WTC11 (cell line): ENCODE results near the gene PIK3C2G. TPM values are rescaled to one million over a fixed set of nuclear protein-coding genes. Genes with fewer than 3 reads are reported as not detected.
A peak's percentile ranks its signal among the peaks of the same experiment; 100 is the strongest.

Experiments used
- ATAC-seq: fragments of 200-7000 bp; cut with Tn5 transposase; 2 replicates; pipeline ENCODE4 v1.10.0; 2021; ENCODE audit warnings: mild to moderate bottlenecking, moderate library complexity
- CTCF ChIA-PET: fragments of 300-600 bp; sonication (Branson Sonifier 250); formaldehyde crosslinking; loops from one replicate; lab custom pipeline; 2021; ENCODE audit warnings: antibody characterized with exemption; lab: Charles Lee
- POLR2A ChIA-PET: fragments of 350-600 bp; sonication (Branson Sonifier 250); formaldehyde crosslinking; loops from one replicate; lab custom pipeline; 2021; ENCODE audit warnings: antibody characterized with exemption; lab: Charles Lee
- DNase-seq: peaks from one replicate; pipeline ENCODE4 v3.0.0; 2021; ENCODE audit warnings: low spot score
- H3K27ac Mint-ChIP-seq: 2 replicates; pipeline ENCODE4 v1.8.0; 2021; ENCODE audit warnings: mixed read lengths
- H3K27me3 Mint-ChIP-seq: 2 replicates; pipeline ENCODE4 v1.8.0; 2021; ENCODE audit warnings: low read depth, mild to moderate bottlenecking, moderate library complexity, mixed read lengths
- H3K36me3 Mint-ChIP-seq: 2 replicates; pipeline ENCODE4 v1.8.0; 2021; ENCODE audit warnings: mixed read lengths
- H3K4me1 Mint-ChIP-seq: 2 replicates; pipeline ENCODE4 v1.8.0; 2022; ENCODE audit warnings: mixed read lengths
- H3K4me3 Mint-ChIP-seq: 2 replicates; pipeline ENCODE4 v1.8.0; 2021; ENCODE audit warnings: mild to moderate bottlenecking, moderate library complexity, mixed read lengths
- H3K9me3 Mint-ChIP-seq: 2 replicates; pipeline ENCODE4 v1.8.0; 2021; ENCODE audit warnings: mixed read lengths
- AFF4 ChIP-seq: sonication (generic); formaldehyde crosslinking; IDR thresholded peaks from 2 replicates; pipeline ENCODE4 v1.8.1; 2023; ENCODE audit warnings: mild to moderate bottlenecking, missing genetic modification reagents, borderline replicate concordance
- CBFB ChIP-seq: sonication (generic); formaldehyde crosslinking; IDR thresholded peaks from 2 replicates; pipeline ENCODE4 v1.8.1; 2022; ENCODE audit warnings: mild to moderate bottlenecking, low read depth, missing genetic modification reagents
- FOXP4 ChIP-seq: sonication (generic); formaldehyde crosslinking; IDR thresholded peaks from 2 replicates; pipeline ENCODE4 v1.8.0; 2022; ENCODE audit warnings: mild to moderate bottlenecking, missing genetic modification reagents
- GABPB1 ChIP-seq: sonication (generic); formaldehyde crosslinking; IDR thresholded peaks from 2 replicates; pipeline ENCODE4 v1.8.1; 2023; ENCODE audit warnings: mild to moderate bottlenecking, missing genetic modification reagents
- HMGA2 ChIP-seq: fragments of 250-450 bp; sonication (Bioruptor Pico); IDR thresholded peaks from 2 replicates; pipeline ENCODE4 v1.4.0; 2021; ENCODE audit warnings: mild to moderate bottlenecking, moderate library complexity
- IRF1 ChIP-seq: sonication (generic); formaldehyde crosslinking; IDR thresholded peaks from 2 replicates; pipeline ENCODE4 v1.8.0; 2023; ENCODE audit warnings: missing genetic modification reagents
- JAZF1 ChIP-seq: fragments of 250-450 bp; sonication (Bioruptor Pico); IDR thresholded peaks from 2 replicates; pipeline ENCODE4 v1.9.0; 2021; ENCODE audit warnings: moderate library complexity, mild to moderate bottlenecking, inconsistent platforms
- JUN ChIP-seq: sonication (generic); formaldehyde crosslinking; IDR thresholded peaks from 2 replicates; pipeline ENCODE4 v1.8.0; 2023; ENCODE audit warnings: mild to moderate bottlenecking, missing genetic modification reagents
- NFYB ChIP-seq: sonication (generic); formaldehyde crosslinking; conservative IDR thresholded peaks from 2 replicates; pipeline ENCODE4 v1.8.0; 2022; ENCODE audit warnings: low read depth, missing genetic modification reagents
- NR1H2 ChIP-seq: sonication (generic); formaldehyde crosslinking; IDR thresholded peaks from 2 replicates; pipeline ENCODE4 v1.9.0; 2021; ENCODE audit warnings: mild to moderate bottlenecking, moderate library complexity, missing genetic modification reagents
- NR3C1 ChIP-seq: sonication (generic); formaldehyde crosslinking; conservative IDR thresholded peaks from 2 replicates; pipeline ENCODE4 v1.8.1; 2023; ENCODE audit warnings: low read depth, mild to moderate bottlenecking, missing genetic modification reagents
- SMAD4 ChIP-seq: sonication (generic); formaldehyde crosslinking; IDR thresholded peaks from 2 replicates; pipeline ENCODE4 v1.8.0; 2022; ENCODE audit warnings: mild to moderate bottlenecking, missing genetic modification reagents
- SOX15 ChIP-seq: fragments of 250-450 bp; sonication (Bioruptor Pico); IDR thresholded peaks from 2 replicates; pipeline ENCODE4 v1.9.0; 2021; ENCODE audit warnings: mild to moderate bottlenecking
- ZBTB21 ChIP-seq: sonication (generic); formaldehyde crosslinking; IDR thresholded peaks from 2 replicates; pipeline ENCODE4 v1.8.1; 2023; ENCODE audit warnings: mild to moderate bottlenecking, missing genetic modification reagents, borderline replicate concordance
- ZNF671 ChIP-seq: fragments of 250-450 bp; sonication (Bioruptor Pico); IDR thresholded peaks from 2 replicates; pipeline ENCODE4 v1.8.0; 2021; ENCODE audit warnings: mild to moderate bottlenecking
- total RNA-seq: library from RNA; stranded (reverse); gene quantifications from 3 replicates; pipeline ENCODE4 v1.2.3, GENCODE V29; 2021
- TF ChIP-seq, protein P1 (sequence below): sonication (generic); formaldehyde crosslinking; IDR thresholded peaks from 2 replicates; pipeline ENCODE4 v1.8.0; 2022; ENCODE audit warnings: mild to moderate bottlenecking, missing genetic modification reagents
- TF ChIP-seq, protein P2 (sequence below): sonication (generic); formaldehyde crosslinking; IDR thresholded peaks from 2 replicates; pipeline ENCODE4 v1.8.0; 2022; ENCODE audit warnings: mild to moderate bottlenecking, missing genetic modification reagents
- TF ChIP-seq, protein P3 (sequence below): fragments of 250-450 bp; sonication (Bioruptor Pico); IDR thresholded peaks from 2 replicates; pipeline ENCODE4 v1.9.0; 2021; ENCODE audit warnings: mild to moderate bottlenecking

The PIK3C2G gene
- total RNA-seq, 1 experiment from 2014 or later: not detected

DNA sequence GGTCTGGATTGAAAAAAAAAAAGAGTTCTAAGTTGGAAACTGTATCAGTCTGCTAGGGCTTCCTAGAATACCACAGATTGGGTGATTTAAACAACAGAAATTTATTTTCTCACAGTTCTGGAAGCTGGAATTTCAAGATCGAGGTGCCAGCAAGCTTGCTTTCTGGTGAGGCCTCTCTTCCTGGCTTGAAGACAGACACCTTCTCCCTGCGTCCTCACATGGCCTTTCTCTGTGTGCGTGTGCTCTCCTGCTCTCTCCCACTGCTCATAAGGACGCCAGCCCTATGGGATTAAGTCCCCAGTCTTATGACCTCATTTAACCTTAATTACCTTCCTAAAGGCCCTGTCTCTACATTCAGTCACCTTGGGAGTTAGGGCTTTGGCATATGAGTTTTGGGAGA lies 215.5 kb downstream of the PIK3C2G start:
- Mint-ChIP-seq H3K9me3 (no peaks in the 10 kb centered on the region), H3K4me1 (peaks cover 11% of the 10 kb centered on the region), H3K4me3 (no peak overlapping the region), H3K27ac (no peak overlapping the region), H3K36me3 (no peaks in the 10 kb centered on the region), H3K27me3 (peaks cover 52% of the 10 kb centered on the region)
- POLR2A ChIA-PET: no interaction called here
- DNase-seq: no peak
- ATAC-seq: peak; percentile 89
- no peak for TF ChIP-seq AFF4
- no peak for TF ChIP-seq ZBTB21 (CRISPR knock-in tag)
- TF ChIP-seq IRF1 (CRISPR knock-in tag): no peak
- TF ChIP-seq FOXP4 (CRISPR knock-in tag): no peak
- no peak for TF ChIP-seq NR1H2 (CRISPR knock-in tag)
- TF ChIP-seq SMAD4 (CRISPR knock-in tag): no peak
- TF ChIP-seq NFYB: no peak
- TF ChIP-seq NR3C1 (CRISPR knock-in tag): no peak
- CTCF ChIA-PET: interaction anchor here (0.6 kb wide), 1 partner anchor 162 kb away, joined by 3 read pairs; no protein-coding TSS in a partner anchor

DNA sequence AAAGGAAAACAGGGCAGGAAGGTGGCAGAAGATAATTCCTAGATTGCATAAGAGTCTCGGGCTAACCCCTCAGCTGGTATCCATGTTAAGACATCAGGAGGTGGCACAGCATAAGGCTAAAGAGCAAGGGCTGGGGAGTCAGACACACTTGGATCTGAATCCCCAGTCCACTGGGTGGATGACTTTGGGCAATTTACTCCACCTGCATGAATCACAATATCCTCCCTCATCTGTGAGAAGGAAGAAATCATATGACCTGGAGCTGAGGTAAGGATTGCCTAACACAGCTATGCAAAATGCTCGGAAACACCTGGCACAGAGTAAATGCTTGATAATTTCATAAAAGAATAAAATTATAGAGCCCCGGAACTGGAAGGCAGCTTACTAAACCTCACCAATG lies 217.9 kb downstream of the PIK3C2G start:
- H3K27me3 Mint-ChIP-seq: peaks cover 45% of the 10 kb centered on the region
- no peak for TF ChIP-seq AFF4
- TF ChIP-seq GABPB1 (CRISPR knock-in tag): no peak
- TF ChIP-seq, protein P1, sequence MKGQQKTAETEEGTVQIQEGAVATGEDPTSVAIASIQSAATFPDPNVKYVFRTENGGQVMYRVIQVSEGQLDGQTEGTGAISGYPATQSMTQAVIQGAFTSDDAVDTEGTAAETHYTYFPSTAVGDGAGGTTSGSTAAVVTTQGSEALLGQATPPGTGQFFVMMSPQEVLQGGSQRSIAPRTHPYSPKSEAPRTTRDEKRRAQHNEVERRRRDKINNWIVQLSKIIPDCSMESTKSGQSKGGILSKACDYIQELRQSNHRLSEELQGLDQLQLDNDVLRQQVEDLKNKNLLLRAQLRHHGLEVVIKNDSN (CRISPR knock-in tag): no peak
- no peak for TF ChIP-seq SOX15
- TF ChIP-seq JAZF1 (CRISPR knock-in tag): no peak
- TF ChIP-seq ZNF671 (CRISPR knock-in tag): no peak
- TF ChIP-seq, protein P2, sequence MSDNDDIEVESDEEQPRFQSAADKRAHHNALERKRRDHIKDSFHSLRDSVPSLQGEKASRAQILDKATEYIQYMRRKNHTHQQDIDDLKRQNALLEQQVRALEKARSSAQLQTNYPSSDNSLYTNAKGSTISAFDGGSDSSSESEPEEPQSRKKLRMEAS (CRISPR knock-in tag): no peak
- no peak for TF ChIP-seq JUN (CRISPR knock-in tag)
- TF ChIP-seq, protein P3, sequence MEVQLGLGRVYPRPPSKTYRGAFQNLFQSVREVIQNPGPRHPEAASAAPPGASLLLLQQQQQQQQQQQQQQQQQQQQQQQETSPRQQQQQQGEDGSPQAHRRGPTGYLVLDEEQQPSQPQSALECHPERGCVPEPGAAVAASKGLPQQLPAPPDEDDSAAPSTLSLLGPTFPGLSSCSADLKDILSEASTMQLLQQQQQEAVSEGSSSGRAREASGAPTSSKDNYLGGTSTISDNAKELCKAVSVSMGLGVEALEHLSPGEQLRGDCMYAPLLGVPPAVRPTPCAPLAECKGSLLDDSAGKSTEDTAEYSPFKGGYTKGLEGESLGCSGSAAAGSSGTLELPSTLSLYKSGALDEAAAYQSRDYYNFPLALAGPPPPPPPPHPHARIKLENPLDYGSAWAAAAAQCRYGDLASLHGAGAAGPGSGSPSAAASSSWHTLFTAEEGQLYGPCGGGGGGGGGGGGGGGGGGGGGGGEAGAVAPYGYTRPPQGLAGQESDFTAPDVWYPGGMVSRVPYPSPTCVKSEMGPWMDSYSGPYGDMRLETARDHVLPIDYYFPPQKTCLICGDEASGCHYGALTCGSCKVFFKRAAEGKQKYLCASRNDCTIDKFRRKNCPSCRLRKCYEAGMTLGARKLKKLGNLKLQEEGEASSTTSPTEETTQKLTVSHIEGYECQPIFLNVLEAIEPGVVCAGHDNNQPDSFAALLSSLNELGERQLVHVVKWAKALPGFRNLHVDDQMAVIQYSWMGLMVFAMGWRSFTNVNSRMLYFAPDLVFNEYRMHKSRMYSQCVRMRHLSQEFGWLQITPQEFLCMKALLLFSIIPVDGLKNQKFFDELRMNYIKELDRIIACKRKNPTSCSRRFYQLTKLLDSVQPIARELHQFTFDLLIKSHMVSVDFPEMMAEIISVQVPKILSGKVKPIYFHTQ (CRISPR knock-in tag): no peak
- no peak for TF ChIP-seq HMGA2
- TF ChIP-seq CBFB (CRISPR knock-in tag): no peak
- TF ChIP-seq, all 79 proteins: peak for 0
- POLR2A ChIA-PET: no interaction called here
- Mint-ChIP-seq H3K4me1 (peaks cover 24% of the 10 kb centered on the region), H3K9me3 (no peaks in the 10 kb centered on the region), H3K36me3 (no peaks in the 10 kb centered on the region), H3K27ac (no peak overlapping the region), H3K4me3 (no peak overlapping the region)
- DNase-seq (no peak), ATAC-seq (no peak)
- CTCF ChIA-PET: interaction anchor here (0.5 kb wide), 1 partner anchor 414 kb away, joined by 3 read pairs; no protein-coding TSS in a partner anchor
